ENCODE data around the gene DUSP9. TPM values are rescaled to one million over a fixed set of nuclear protein-coding genes. Genes with fewer than 3 reads are reported as not detected.

DUSP9 gene
- polyA plus RNA-seq, 1 donor from 2014 or later = 0.94 TPM

DNA sequence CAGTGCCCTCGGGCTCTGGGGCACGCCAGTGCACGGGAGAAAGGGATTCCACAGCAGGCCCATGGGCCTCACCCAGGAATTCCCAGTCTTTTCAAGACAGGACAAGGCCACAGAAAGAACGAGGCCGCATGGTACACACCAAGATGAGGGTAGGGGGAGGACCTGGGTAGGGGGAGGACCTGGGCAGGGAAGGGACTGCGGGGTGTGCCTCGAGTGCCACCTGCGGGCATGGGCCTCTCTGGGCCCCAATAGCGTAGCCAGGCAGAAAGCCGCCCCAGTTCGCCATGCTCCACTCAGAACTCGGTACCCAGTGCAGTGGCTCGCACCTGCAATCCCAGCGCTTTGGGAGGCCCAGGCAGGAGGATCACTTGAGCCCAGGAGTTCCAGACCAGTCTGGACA lies 14.0 kb upstream of the DUSP9 start:
- no peaks in the 10 kb centered on the region for H3F3A ChIP-seq (ENCODE audit: insufficient read depth, low read length, poor library complexity, severe bottlenecking)
- H3K27ac ChIP-seq (ENCODE audit: low read length) = no peak overlapping the region
- no peaks in the 10 kb centered on the region for H3K9me3 ChIP-seq (ENCODE audit: low read length)
- H2AFZ ChIP-seq (ENCODE audit: low read depth, low read length) = no peak overlapping the region
- no peak overlapping the region for H3K4me3 ChIP-seq (ENCODE audit: low read length)
- no peaks in the 10 kb centered on the region for H3K27me3 ChIP-seq (ENCODE audit: insufficient read depth, low read depth, low read length)
- H3K9ac ChIP-seq (ENCODE audit: low read length) = no peak overlapping the region
- no peaks in the 10 kb centered on the region for H3K36me3 ChIP-seq (ENCODE audit: insufficient read depth, low read length)
- H4K20me1 ChIP-seq (ENCODE audit: insufficient read depth) = no peaks in the 10 kb centered on the region
- H3K79me2 ChIP-seq (replicated peaks; ENCODE audit: insufficient read depth, low read length) = no peaks in the 10 kb centered on the region
- H3K4me2 ChIP-seq (ENCODE audit: low read length) = no peak overlapping the region
- no peaks in the 10 kb centered on the region for H3K9me2 ChIP-seq (ENCODE audit: insufficient read depth, low read length)
- no peak for TF ChIP-seq EP300 (conservative IDR thresholded peaks at IDR 0.05; ENCODE audit: poor library complexity, severe bottlenecking)
- TF ChIP-seq TAF1 (IDR thresholded peaks at IDR 0.05; ENCODE audit: low read depth) = no peak
- TF ChIP-seq, protein P1, sequence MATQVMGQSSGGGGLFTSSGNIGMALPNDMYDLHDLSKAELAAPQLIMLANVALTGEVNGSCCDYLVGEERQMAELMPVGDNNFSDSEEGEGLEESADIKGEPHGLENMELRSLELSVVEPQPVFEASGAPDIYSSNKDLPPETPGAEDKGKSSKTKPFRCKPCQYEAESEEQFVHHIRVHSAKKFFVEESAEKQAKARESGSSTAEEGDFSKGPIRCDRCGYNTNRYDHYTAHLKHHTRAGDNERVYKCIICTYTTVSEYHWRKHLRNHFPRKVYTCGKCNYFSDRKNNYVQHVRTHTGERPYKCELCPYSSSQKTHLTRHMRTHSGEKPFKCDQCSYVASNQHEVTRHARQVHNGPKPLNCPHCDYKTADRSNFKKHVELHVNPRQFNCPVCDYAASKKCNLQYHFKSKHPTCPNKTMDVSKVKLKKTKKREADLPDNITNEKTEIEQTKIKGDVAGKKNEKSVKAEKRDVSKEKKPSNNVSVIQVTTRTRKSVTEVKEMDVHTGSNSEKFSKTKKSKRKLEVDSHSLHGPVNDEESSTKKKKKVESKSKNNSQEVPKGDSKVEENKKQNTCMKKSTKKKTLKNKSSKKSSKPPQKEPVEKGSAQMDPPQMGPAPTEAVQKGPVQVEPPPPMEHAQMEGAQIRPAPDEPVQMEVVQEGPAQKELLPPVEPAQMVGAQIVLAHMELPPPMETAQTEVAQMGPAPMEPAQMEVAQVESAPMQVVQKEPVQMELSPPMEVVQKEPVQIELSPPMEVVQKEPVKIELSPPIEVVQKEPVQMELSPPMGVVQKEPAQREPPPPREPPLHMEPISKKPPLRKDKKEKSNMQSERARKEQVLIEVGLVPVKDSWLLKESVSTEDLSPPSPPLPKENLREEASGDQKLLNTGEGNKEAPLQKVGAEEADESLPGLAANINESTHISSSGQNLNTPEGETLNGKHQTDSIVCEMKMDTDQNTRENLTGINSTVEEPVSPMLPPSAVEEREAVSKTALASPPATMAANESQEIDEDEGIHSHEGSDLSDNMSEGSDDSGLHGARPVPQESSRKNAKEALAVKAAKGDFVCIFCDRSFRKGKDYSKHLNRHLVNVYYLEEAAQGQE (IDR thresholded peaks at IDR 0.05; ENCODE audit: borderline replicate concordance) = no peak
- no peak for TF ChIP-seq POLR2AphosphoS5 (IDR thresholded peaks at IDR 0.05)
- TF ChIP-seq EZH2 (IDR thresholded peaks at IDR 0.05; ENCODE audit: borderline replicate concordance, insufficient read depth, low read length, poor library complexity, severe bottlenecking) = no peak
- TF ChIP-seq SMC3 (conservative IDR thresholded peaks at IDR 0.05; ENCODE audit: poor library complexity) = no peak
- TF ChIP-seq RAD21 (conservative IDR thresholded peaks at IDR 0.05) = no peak
- TF ChIP-seq MXI1 (conservative IDR thresholded peaks at IDR 0.05; ENCODE audit: poor library complexity, severe bottlenecking) = no peak
- TF ChIP-seq, protein P2, sequence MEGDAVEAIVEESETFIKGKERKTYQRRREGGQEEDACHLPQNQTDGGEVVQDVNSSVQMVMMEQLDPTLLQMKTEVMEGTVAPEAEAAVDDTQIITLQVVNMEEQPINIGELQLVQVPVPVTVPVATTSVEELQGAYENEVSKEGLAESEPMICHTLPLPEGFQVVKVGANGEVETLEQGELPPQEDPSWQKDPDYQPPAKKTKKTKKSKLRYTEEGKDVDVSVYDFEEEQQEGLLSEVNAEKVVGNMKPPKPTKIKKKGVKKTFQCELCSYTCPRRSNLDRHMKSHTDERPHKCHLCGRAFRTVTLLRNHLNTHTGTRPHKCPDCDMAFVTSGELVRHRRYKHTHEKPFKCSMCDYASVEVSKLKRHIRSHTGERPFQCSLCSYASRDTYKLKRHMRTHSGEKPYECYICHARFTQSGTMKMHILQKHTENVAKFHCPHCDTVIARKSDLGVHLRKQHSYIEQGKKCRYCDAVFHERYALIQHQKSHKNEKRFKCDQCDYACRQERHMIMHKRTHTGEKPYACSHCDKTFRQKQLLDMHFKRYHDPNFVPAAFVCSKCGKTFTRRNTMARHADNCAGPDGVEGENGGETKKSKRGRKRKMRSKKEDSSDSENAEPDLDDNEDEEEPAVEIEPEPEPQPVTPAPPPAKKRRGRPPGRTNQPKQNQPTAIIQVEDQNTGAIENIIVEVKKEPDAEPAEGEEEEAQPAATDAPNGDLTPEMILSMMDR (IDR thresholded peaks at IDR 0.05; ENCODE audit: poor library complexity, severe bottlenecking) = no peak

DNA sequence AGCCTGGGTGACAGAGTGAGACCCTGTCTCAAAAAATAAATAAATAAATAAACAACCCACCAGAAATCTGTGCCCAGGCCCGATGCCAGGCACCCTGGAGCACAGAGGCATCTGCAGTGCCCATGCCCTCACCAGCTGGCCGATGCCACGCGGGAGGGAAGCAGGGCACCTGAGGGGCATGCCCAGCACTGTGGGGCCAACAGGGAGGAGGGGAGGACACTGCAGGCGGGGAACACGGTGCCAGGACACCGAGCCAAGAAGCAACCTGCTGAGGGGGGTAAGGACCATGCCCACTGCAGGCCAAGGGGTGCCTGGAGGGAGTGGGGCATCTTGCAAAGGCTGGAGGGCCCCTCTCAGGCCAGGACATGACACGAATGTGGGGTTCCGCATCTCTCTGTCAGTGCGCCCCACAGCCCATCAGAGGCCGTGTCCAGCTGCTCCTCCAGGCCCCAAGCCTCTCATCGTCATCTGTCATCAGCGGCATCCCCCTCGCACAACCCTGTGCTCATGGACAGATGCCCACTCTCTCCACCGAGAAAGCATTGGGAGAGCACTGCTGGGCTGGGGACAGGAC lies 13.3 kb upstream of the DUSP9 start:
- Histone ChIP-seq H2AFZ (ENCODE audit: low read depth, low read length) (no peak overlapping the region), H3K4me2 (ENCODE audit: low read length) (no peak overlapping the region), H3K9ac (ENCODE audit: low read length) (no peak overlapping the region), H3K27me3 (ENCODE audit: insufficient read depth, low read depth, low read length) (no peaks in the 10 kb centered on the region), H3K27ac (ENCODE audit: low read length) (no peak overlapping the region), H3K79me2 (replicated peaks; ENCODE audit: insufficient read depth, low read length) (no peaks in the 10 kb centered on the region), H3F3A (ENCODE audit: insufficient read depth, low read length, poor library complexity, severe bottlenecking) (no peaks in the 10 kb centered on the region), H3K9me3 (ENCODE audit: low read length) (no peaks in the 10 kb centered on the region), H3K4me3 (ENCODE audit: low read length) (no peak overlapping the region), H4K20me1 (ENCODE audit: insufficient read depth) (no peaks in the 10 kb centered on the region), H3K9me2 (ENCODE audit: insufficient read depth, low read length) (no peaks in the 10 kb centered on the region), H3K36me3 (ENCODE audit: insufficient read depth, low read length) (no peaks in the 10 kb centered on the region)
- TF ChIP-seq, protein P1 (IDR thresholded peaks at IDR 0.05; ENCODE audit: borderline replicate concordance) = no peak
- TF ChIP-seq, protein P2 (IDR thresholded peaks at IDR 0.05; ENCODE audit: poor library complexity, severe bottlenecking) = no peak
- TF ChIP-seq EZH2 (IDR thresholded peaks at IDR 0.05; ENCODE audit: borderline replicate concordance, insufficient read depth, low read length, poor library complexity, severe bottlenecking) (no peak), RAD21 (conservative IDR thresholded peaks at IDR 0.05) (no peak), EP300 (conservative IDR thresholded peaks at IDR 0.05; ENCODE audit: poor library complexity, severe bottlenecking) (no peak), MXI1 (conservative IDR thresholded peaks at IDR 0.05; ENCODE audit: poor library complexity, severe bottlenecking) (no peak), POLR2AphosphoS5 (IDR thresholded peaks at IDR 0.05) (no peak), TAF1 (IDR thresholded peaks at IDR 0.05; ENCODE audit: low read depth) (no peak), SMC3 (conservative IDR thresholded peaks at IDR 0.05; ENCODE audit: poor library complexity) (no peak)

Data from neural cell (in vitro differentiated cells).